Heart right ventricle (tissue), 16 donors: ENCODE results near the gene ITGA1. TPM values are rescaled to one million over a fixed set of nuclear protein-coding genes. Genes with fewer than 3 reads are reported as not detected.

Source experiments
- ATAC-seq, 8 donors: fragments of 200-7000 bp; cut with Tn5 transposase; one replicate each; pipeline ENCODE4 v1.9.1; 2020; ENCODE audit warnings: mild to moderate bottlenecking in 8 of 8, moderate library complexity in 8 of 8, moderate number of reproducible peaks in 1 of 8
- DNase-seq, 2 donors: peaks; one replicate each; pipeline ENCODE4 v3.0.0-alpha.2; 2020
- H3K27ac ChIP-seq, 10 donors: fragments of 200-600 bp; sonication (generic) in 2 of 10; one replicate each; pipeline versions ENCODE4 v1.5.0 to v1.8.0; 2020 to 2022; ENCODE audit warnings: mild to moderate bottlenecking in 3 of 10
- H3K27me3 ChIP-seq, 7 donors: fragments of 200-600 bp; one replicate each; pipeline ENCODE4 v1.8.0; 2021 to 2022; ENCODE audit warnings: mild to moderate bottlenecking in 2 of 7
- H3K36me3 ChIP-seq, 9 donors: fragments of 200-600 bp; sonication (generic) in 1 of 9; one replicate each; pipeline versions ENCODE4 v1.5.0 to v1.8.0; 2020 to 2022; ENCODE audit warnings: mild to moderate bottlenecking in 2 of 9
- H3K4me1 ChIP-seq, 9 donors: fragments of 200-600 bp; sonication (generic) in 1 of 9; one replicate each; pipeline versions ENCODE4 v1.5.0 to v1.8.0; 2020 to 2022; ENCODE audit warnings: mild to moderate bottlenecking in 4 of 9
- H3K4me3 ChIP-seq, 10 donors: fragments of 200-600 bp; sonication (generic) in 2 of 10; one replicate each; pipeline versions ENCODE4 v1.5.0 to v1.8.0; 2020 to 2022; ENCODE audit warnings: mild to moderate bottlenecking in 7 of 10, moderate library complexity in 2 of 10
- H3K9me3 ChIP-seq, 11 donors: fragments of 200-600 bp in 10 of 11; sonication (generic) in 2 of 11; one replicate each; pipeline versions ENCODE4 v1.5.0 to v1.8.0; 2013 to 2022; ENCODE audit warnings: mild to moderate bottlenecking in 2 of 11, control low read depth in 1 of 11, moderate library complexity in 1 of 11
- CTCF ChIP-seq, 9 donors: fragments of 200-600 bp; sonication (generic) in 2 of 9; IDR thresholded peaks; one replicate each; pipeline versions ENCODE4 v1.5.0 to v1.8.0; 2021 to 2022; ENCODE audit warnings: antibody characterized with exemption in 9 of 9, mild to moderate bottlenecking in 5 of 9, moderate library complexity in 1 of 9
- WGBS, 2 donors: extraction: QIAGEN DNeasy Blood & Tissue Kit; methylation state at CpG; one replicate each; pipeline ENCODE4 v1.1.7; 2013; ENCODE audit warnings: inconsistent platforms in 1 of 2; 5-methylcytosine and 5-hydroxymethylcytosine counted together
- intact Hi-C, 10 donors: fragments of 100-400 bp; cut with DNase I; formaldehyde crosslinking; loops; one replicate each; pipeline versions ENCODE4 v1.11.1 to v1.14.2; 2022
- polyA plus RNA-seq, 2 donors: library from polyadenylated mRNA; stranded (reverse); fragments of 200-250 nt; gene quantifications; one replicate each; pipeline ENCODE4 v1.2.3, GENCODE V29; 2013
- total RNA-seq, 10 donors: library from RNA; stranded (reverse); fragmentation: NEBNext Ultra II Directional in 3 of 10; extraction: Animal tissue kit (Norgen Biotek cat#: 25700) in 3 of 10; gene quantifications; one replicate each; pipeline versions ENCODE4 v1.2.1 to v1.2.4, GENCODE V29; 2021 to 2023
- donor health status: Arrhythmogenic right ventricular cardiomyopathy.
- donor health status: ischemic (EF 13 %, LVEDD 7.1; RV severe dilation, severe dysfunction).
- donor health status: healthy with polysubstance abuse.
- donor health status: DM: no; HTN: yes; CAD: no.
- donor health status: DM: no; HTN: no; CAD: no.
- donor health status: ischemic (EF 25% LVEDD 6.9; RV normal size, moderate dysfunction).
- donor health status: ischemic (EF 25% LVEDD 5.7; RV mildly dilated, moderate dysfunction).
- donor health status: healthy.
- donor health status: DM: yes; HTN: yes; CAD: no.
- donor health status: Ischemic cardiomyopathy.
- donor health status: ischemic (EF 35%, LVEDD 5.7; RV mildly dilated, moderate dysfunction).
- donor health status: nonischemic (EF 11% LVEDD 7.7; RV severe dilation, severe dysfunction).
- donor health status: DM: yes; HTN: yes; CAD: no.
- donor health status: PGD.
- donor health status: ischemic (EF 29% LVEDD 5.4; RV normal size, mild dysfunction).
- donor health status: nonischemic (EF 23%, LVEDD 6.1; RV moderate dilation, normal function).

The ITGA1 gene
- total and polyA plus RNA-seq, 12 donors = 7.7 to 48.2 (median 24.3) TPM

DNA sequence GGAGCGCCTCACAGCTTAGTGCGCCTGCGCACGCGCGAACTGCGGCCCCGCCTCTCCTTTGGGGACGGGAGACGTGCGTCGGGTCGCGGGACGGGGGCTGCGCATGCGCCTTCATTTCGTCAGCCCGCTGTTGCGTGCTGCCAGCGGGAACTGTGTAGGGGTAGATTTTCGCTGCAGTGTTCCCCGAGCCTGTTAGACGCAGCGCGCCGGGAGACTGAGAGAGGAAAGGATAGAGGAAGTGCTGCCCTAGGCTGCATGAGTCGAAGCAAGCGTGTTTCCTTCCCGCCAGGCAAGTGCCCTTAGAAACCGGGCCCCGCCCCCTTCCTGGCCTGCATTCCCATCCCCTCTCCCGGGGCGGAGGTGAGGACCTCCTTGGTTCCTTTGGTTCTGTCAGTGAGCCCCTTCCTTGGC lies 12.3 kb downstream of the ITGA1 start:
- no peaks in the 10 kb centered on the region for H3K9me3 ChIP-seq
- intact Hi-C loops = loop anchor here in 5 of 10 donors (2.0 to 10.0 kb wide), 5 partner anchors 41 to 305 kb away; partner anchors contain the start of gene MOCS2 (in 1 of the 5)
- no peak for TF ChIP-seq CTCF (IDR thresholded peaks at IDR 0.05)
- no peaks in the 10 kb centered on the region for H3K27me3 ChIP-seq
- ATAC-seq = peak; percentile 92 to 98 (median 94)
- DNase-seq = peak; percentile 94 to 98
- peaks cover 0 to 38% (median 0%) of the 10 kb centered on the region in 9 donors for H3K36me3 ChIP-seq
- 0% methylated on average over 34 of the region's 34 CpGs for WGBS, 2 donors
- peaks cover 0 to 94% (median 71%) of the 10 kb centered on the region in 9 donors for H3K4me1 ChIP-seq
- peak overlapping the region; percentile 56 to 80 (median 68) for H3K4me3 ChIP-seq
- H3K27ac ChIP-seq = peak overlapping the region; percentile 77 to 97 (median 94)

- WGBS, 2 donors = 3 to 4% methylated on average over 31 of the region's 31 CpGs
- TF ChIP-seq CTCF (IDR thresholded peaks at IDR 0.05) = peak in 2 of 9 donors; percentile 7 to 10
- Histone ChIP-seq H3K36me3 (peaks cover 0 to 44% (median 0%) of the 10 kb centered on the region in 9 donors), H3K4me1 (peaks cover 0 to 94% (median 77%) of the 10 kb centered on the region in 9 donors), H3K4me3 (peak overlapping the region; percentile 56 to 80 (median 68)), H3K9me3 (no peaks in the 10 kb centered on the region), H3K27ac (peak overlapping the region; percentile 77 to 97 (median 94)), H3K27me3 (no peaks in the 10 kb centered on the region)
- ATAC-seq (peak; percentile 54 to 92 (median 82)), DNase-seq (peak; percentile 55 to 65)
- intact Hi-C loops = loop anchor here in 3 of 10 donors (2.0 to 10.0 kb wide), 4 partner anchors 40 to 304 kb away; partner anchors contain the start of gene MOCS2 (in 1 of the 3)
Measured at GRCh38 chr5:52800394-52801213, 12.9 kb downstream of the ITGA1 start.

- whole genome bisulfite sequencing, 2 donors = 16 to 19% methylated on average over 8 of the region's 8 CpGs
- Histone ChIP-seq H3K4me1 (peaks cover 0 to 93% (median 76%) of the 10 kb centered on the region in 9 donors), H3K27me3 (no peaks in the 10 kb centered on the region), H3K9me3 (no peaks in the 10 kb centered on the region), H3K36me3 (peaks cover 0 to 49% (median 0%) of the 10 kb centered on the region in 9 donors), H3K4me3 (peak overlapping the region; percentile 56 to 80 (median 68)), H3K27ac (peak overlapping the region in 9 of 10 donors; percentile 81 to 97 (median 95))
- no peak for DNase-seq
- intact Hi-C loops = loop anchor here in 3 of 10 donors (2.0 to 10.0 kb wide), 4 partner anchors 39 to 303 kb away; partner anchors contain the start of gene MOCS2 (in 1 of the 3)
- no peak for TF ChIP-seq CTCF (IDR thresholded peaks at IDR 0.05)
- no peak for ATAC-seq
Measured at GRCh38 chr5:52801329-52801728, 13.6 kb downstream of the ITGA1 start.

DNA sequence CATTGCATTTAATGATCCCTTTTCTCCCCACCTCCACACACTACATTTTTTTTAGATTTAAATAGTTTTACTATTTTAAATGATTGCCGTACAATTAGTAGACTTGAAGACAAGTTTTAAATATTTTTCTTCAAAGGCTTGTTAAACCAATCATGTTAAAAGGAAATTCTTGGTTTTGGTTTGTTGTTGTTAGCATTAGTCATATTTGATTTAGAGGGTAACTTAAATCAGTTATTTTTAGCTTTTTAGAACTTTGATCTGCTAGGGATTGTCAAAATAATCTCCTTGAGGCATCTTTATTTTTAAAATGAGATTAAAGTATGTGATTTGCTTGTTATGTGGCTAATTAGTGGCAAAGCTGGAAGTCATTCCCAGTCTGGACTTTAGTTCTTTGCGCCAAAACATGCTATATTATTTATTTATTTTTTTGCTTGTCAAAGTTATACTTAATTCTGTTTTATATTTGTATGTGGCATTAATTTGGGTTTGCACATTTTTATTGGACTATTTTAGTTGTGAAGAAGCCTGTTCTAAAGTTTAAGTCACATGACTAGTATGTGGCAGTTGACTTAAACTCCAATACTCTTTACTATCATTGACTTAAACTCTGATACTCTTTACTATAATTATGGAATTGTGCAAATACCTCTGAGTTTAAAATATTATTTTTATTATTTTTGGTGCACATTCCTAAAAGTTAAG lies 14.7 kb downstream of the ITGA1 start:
- intact Hi-C loops = loop anchor here in 3 of 10 donors (5.0 to 10.0 kb wide), 3 partner anchors 92 to 302 kb away; partner anchors contain the start of gene MOCS2 (in 1 of the 3)
- Histone ChIP-seq H3K27ac (peak overlapping the region in 9 of 10 donors; percentile 2 to 97 (median 92)), H3K36me3 (peaks cover 0 to 49% (median 0%) of the 10 kb centered on the region in 9 donors), H3K4me1 (peaks cover 0 to 93% (median 70%) of the 10 kb centered on the region in 9 donors), H3K27me3 (no peaks in the 10 kb centered on the region), H3K9me3 (no peaks in the 10 kb centered on the region), H3K4me3 (peak overlapping the region; percentile 56 to 80 (median 68))
- TF ChIP-seq CTCF (IDR thresholded peaks at IDR 0.05) = no peak
- DNase-seq = no peak
- 47 to 59% methylated on average over 2 of the region's 2 CpGs for WGBS, 2 donors
- no peak for ATAC-seq
